HG03135 (cell line): ENCODE results near the gene DNAAF5.
"Not testable (repeated sequence)": the region's sequence is repeated elsewhere in the genome, so short reads cannot be mapped to it uniquely, and the experiment has no call there.

Experiments
- ATAC-seq: cut with Tn5 transposase; IDR thresholded peaks from one replicate; pipeline ENCODE4 v1.9.1; 2021; ENCODE audit warnings: mild to moderate bottlenecking, moderate library complexity; ENCODE audit not compliant: unreplicated experiment

DNAAF5 gene

GRCh38 chr7:729140-730000, 2.9 kb downstream of the DNAAF5 start:
- ATAC-seq, result no peak

GRCh38 chr7:730501-731439, 4.3 kb downstream of the DNAAF5 start:
- no peak for ATAC-seq

GRCh38 chr7:731440-732085, 5.1 kb downstream of the DNAAF5 start:
- ATAC-seq, result no peak

GRCh38 chr7:732094-732541, 5.6 kb downstream of the DNAAF5 start:
- ATAC-seq, result no peak

GRCh38 chr7:732556-732955, 6.1 kb downstream of the DNAAF5 start:
- ATAC-seq, result no peak

- no peak for ATAC-seq
These were observed 7.7 kb downstream of the DNAAF5 start for GRCh38 chr7:734214-734613.

GRCh38 chr7:734808-735207, 8.3 kb downstream of the DNAAF5 start:
- no peak for ATAC-seq

GRCh38 chr7:738241-738640, 11.7 kb downstream of the DNAAF5 start:
- no peak for ATAC-seq

GRCh38 chr7:738723-739454, 12.4 kb downstream of the DNAAF5 start:
- no peak for ATAC-seq

- no peak for ATAC-seq
These were observed 13.0 kb downstream of the DNAAF5 start for GRCh38 chr7:739455-739982.

GRCh38 chr7:739983-740942, 13.8 kb downstream of the DNAAF5 start:
- no peak for ATAC-seq

- no peak for ATAC-seq
These were observed 14.7 kb downstream of the DNAAF5 start for GRCh38 chr7:741191-741671.

- no peak for ATAC-seq
These were observed 15.4 kb downstream of the DNAAF5 start for GRCh38 chr7:741850-742249.

- no peak for ATAC-seq
These were observed 16.3 kb downstream of the DNAAF5 start for GRCh38 chr7:742791-743190.

- not testable (repeated sequence) for ATAC-seq
These were observed 17.0 kb downstream of the DNAAF5 start for GRCh38 chr7:743341-744127.

- not testable (repeated sequence) for ATAC-seq
These were observed 17.6 kb downstream of the DNAAF5 start for GRCh38 chr7:744128-744520.

- ATAC-seq, result no peak
These were observed 18.4 kb downstream of the DNAAF5 start for GRCh38 chr7:744854-745430.
